ENCODE measurements around the gene MAPKBP1. TPM values are rescaled to one million over a fixed set of nuclear protein-coding genes. Genes with fewer than 3 reads are reported as not detected.

MAPKBP1 gene
- polyA plus RNA-seq, 1 donor, result 13.1 TPM

DNA sequence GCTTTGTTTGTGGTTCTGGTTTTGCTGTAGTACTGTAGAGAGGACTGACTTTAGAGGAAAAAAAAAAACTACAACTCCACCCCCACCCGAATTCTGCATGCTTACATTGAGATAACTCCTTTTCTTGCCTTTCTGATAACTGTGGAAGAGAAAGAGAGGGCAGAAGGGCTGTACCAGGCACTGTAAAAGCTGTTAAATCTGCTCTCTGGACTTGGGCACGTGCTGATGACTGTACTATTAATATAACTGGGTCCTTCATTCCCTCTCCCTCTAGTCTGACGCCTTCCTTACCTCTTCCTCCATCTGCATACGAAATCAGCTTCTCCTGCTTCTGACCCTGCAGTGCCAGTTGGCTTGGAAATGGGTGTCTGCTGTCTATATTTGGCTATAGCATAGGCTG is 15.0 kb downstream of the MAPKBP1 start:
- DNase-seq, result no peak

- no peak for DNase-seq
Measured at GRCh38 chr15:41789662-41790061, 15.4 kb downstream of the MAPKBP1 start.

GRCh38 chr15:41790169-41790568 is 15.9 kb downstream of the MAPKBP1 start:
- no peak for DNase-seq

DNA sequence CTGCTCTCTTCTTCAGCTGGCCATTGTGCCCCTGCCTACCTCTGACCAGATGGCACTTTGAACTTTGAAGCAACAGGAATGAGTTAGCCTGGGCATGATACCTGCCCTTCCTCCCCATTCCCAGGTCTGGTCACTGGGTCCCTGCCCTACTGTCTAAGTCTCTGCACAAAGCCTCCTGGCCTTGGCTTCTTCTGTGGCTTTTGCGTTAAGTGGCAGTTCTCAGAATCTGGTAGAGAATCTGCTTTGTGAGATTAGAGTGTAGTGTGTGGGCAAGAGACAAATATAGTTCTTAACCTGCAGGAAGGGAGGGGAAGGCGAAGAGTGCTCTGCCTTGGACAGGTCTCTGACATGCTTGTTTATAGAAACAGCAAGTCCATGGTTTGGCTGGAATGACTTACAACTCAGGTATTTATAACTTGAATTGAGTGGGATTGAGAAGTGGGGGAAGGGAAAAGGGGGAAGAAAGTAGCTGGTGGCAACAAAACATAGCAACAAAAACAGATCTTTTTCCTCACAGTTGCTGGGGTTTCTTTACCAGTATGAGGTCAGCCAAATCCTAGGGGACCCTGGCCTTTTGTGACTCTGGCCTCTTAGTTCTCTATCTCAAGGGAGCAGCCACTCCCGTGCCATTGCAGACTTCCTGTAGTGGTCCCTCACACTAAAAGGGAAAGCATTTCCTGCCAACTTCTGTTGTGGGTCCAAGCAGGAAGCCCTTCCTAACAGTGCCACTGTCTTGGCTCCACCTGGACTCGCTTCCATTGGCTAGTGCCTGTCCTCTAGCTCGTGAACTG is 16.7 kb downstream of the MAPKBP1 start:
- no peak for DNase-seq

DNA sequence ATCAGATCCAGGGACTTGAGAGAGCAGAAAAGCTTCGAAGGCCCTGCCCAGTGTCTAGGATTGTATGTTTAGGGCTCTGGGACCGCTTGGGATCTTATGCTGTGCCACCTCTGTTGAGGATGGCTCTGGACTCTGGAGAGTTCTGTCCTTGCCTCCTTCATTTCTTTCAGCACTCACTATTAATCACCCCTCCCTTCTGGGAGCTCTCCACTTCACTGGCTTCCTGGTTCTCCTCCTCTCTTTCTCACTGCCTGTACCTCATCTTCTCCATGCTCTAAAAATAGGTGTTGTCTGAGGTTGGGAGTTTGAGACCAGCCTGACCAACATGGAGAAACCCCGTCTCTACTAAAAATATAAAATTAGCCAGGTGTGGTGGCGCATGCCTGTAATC is 17.3 kb downstream of the MAPKBP1 start:
- DNase-seq, result no peak

DNA sequence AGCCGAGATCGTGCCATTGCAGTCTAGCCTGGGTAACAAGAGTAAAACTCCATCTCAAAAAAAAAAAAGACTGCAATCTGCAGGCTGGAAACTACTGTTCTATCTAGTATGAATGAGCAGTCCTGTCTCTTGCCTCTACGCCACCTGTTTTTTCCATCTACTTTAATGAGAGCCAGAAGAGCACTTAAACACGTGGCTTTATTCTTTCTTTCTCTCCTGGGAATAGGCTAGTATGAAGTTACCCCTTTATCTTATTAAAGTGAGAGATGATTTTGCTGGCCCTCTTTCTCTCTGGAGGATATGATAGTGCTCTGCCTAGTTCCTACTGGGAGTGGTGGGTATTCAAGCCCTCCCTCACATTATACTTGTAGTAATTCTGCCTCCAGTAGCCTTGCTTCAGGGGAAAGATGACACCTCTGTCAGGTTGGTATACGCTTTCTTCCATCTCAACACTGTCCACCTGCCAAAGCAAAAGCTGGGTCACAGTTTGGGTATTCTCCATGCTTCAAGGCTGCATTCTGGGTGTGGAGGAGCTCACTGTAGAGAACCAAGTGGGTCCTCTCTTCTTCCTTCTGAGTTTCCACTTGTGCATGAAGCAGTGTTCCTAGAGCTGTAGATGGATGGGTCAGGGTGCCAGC is 17.8 kb downstream of the MAPKBP1 start:
- DNase-seq, result no peak

- no peak for DNase-seq
Measured at GRCh38 chr15:41794081-41794480, 19.8 kb downstream of the MAPKBP1 start.

GRCh38 chr15:41795996-41796856 is 21.9 kb downstream of the MAPKBP1 start:
- DNase-seq, result no peak

DNA sequence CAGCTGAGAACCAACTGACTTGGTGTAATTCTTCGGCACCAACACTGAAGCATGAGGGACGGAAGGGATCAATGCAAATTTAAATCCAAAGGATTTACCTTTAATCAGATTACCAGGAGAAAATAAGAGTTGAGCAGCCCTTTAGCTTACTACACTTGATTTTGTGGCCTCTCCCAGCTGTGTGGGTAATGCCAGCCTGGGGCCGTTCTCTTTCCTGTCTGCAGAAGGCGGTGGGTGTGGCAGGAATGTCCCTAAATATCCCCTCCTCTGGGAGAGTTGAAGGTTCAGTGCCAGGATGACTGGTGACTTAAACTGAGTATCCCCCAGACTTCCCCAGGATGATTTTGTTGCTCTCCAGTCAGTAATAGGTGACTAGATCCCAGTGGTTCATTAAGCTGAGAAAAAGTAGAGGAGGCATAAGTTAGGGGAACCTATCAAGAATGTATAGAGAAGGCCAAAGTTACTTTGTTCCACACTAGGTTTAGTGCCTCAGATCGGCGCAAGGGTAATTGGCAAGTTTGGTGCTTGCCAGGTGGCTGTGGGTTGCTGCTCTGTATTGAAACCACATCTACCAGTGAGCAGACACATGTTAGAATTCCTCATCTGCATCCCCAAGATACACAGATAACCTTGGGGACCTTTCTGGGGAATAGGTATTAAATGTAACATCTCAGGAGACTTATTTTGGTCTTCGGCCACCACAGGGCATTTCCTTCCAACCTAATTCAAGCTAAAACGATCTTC is 23.1 kb downstream of the MAPKBP1 start:
- no peak for DNase-seq

- no peak for DNase-seq
Measured at GRCh38 chr15:41798607-41799487, 24.6 kb downstream of the MAPKBP1 start.

DNA sequence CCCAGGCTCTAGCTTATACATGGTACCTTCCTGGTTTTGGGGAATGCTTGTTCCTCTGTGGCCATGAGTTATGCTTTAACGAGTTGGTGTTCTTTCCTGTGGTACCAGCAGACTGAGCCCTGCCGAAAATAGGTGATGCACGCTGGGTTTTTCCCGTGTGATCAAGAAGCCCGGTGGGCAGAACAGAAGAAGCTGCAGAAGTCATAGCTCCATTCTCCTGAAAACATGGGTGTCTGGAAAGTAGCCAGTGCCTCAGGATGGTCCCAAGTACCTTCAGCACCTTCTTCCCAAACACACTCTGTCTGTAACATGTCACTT is 25.2 kb downstream of the MAPKBP1 start:
- no peak for DNase-seq

GRCh38 chr15:41801185-41801584 is 26.9 kb downstream of the MAPKBP1 start:
- no peak for DNase-seq

DNA sequence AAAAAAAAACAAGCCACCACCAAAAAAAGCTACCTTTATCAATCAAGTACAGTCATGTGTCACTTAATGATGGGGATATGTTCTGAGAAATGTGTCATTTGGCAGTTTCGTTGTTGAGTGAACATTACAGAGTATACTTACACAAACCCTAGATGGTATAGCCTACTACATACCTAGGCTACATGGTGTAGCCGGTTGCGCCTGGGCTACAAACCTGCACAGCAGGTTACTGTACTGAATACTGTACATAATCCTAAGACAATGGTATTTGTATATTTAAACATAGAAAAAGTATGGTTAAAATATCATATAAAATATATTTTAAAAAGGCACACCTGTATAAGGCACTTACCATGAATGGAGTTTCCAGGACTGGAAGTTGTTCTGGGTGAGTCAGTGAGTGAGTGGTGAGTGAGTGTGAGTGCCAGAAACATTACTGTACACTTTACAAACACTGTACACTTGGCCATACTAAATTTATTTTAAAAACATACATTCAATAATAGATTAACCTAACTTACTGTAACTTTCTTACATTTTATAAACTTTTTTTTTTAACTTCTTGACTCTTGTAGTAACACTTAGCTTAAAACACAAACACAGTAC is 27.7 kb downstream of the MAPKBP1 start:
- DNase-seq, result no peak

DNA sequence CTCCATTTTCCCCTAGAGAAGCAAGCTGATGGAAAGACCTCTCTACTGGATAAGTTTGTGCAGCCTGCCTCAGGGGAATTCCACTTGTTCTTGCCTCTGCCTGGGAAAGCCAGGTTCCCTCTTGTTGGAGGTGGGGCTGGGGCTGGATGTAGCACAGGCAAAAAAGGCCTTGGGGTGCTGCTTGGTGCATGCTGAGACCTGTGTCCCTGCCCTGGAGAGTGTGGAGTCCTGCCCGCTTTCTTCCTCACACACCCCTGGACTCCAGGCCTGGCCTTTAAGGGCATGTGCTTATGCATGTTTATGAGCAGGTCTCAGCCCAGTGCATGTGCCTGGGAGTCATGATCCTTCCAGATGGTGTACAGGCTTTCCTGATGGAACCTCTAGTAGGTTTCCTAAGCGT is 30.1 kb downstream of the MAPKBP1 start:
- no peak for DNase-seq

GRCh38 chr15:41804916-41805666 is 30.8 kb downstream of the MAPKBP1 start:
- DNase-seq, result no peak

DNA sequence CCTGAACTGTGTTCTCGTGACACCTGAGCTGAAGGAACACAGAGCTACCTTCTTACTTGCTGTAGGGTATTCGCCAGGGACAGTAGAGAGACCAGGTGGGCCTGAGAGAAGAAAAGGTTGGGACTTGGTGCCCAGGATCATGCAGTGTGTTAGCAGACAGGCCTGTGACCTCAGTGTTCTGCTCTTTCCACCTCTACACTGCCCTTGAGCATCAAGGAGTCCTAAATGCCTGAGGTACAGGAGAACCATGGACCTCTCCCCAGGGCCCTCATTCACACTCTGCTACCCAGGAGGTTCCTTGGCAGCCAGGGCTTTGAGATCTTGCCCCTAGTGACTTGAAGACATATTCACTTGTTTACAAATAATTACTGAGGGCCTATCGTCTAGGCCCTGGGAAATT is 31.4 kb downstream of the MAPKBP1 start:
- no peak for DNase-seq

GRCh38 chr15:41806291-41807181 is 32.3 kb downstream of the MAPKBP1 start:
- DNase-seq, result no peak

- no peak for DNase-seq
Measured at GRCh38 chr15:41809121-41809520, 34.8 kb downstream of the MAPKBP1 start.

GRCh38 chr15:41809526-41810220 is 35.4 kb downstream of the MAPKBP1 start:
- DNase-seq, result no peak

Measured in hindlimb muscle (tissue), 1 donor.